Small intestine (tissue), 7 donors: ENCODE measurements around the gene MT1B. TPM values are rescaled to one million over a fixed set of nuclear protein-coding genes. Genes with fewer than 3 reads are reported as not detected.

Experiments
- DNase-seq, 2 donors: peaks; one replicate each; pipeline versions ENCODE4 v3.0.0 to v3.0.0-alpha.2; 2013
- FAIRE-seq: peaks from 2 replicates; lab custom pipeline; 2012; peaks lifted over from hg19 to GRCh38; lab: Jason Lieb, UNC
- H3K27ac ChIP-seq, 3 donors: one replicate each; pipeline ENCODE4 v1.5.1; 2013; ENCODE audit warnings: low read length in 2 of 3, mild to moderate bottlenecking in 2 of 3, control low read depth in 1 of 3, inconsistent platforms in 1 of 3, low read depth in 1 of 3, moderate library complexity in 1 of 3
- H3K27me3 ChIP-seq, 3 donors: one replicate each; pipeline ENCODE4 v1.6.1; 2013; ENCODE audit warnings: low read length in 3 of 3, inconsistent platforms in 1 of 3; ENCODE audit not compliant: control insufficient read depth in 3 of 3, insufficient read depth in 3 of 3
- H3K36me3 ChIP-seq, 3 donors: one replicate each; pipeline ENCODE4 v1.6.1; 2013; ENCODE audit warnings: low read length in 3 of 3, inconsistent platforms in 1 of 3, low read depth in 1 of 3, mild to moderate bottlenecking in 1 of 3, moderate library complexity in 1 of 3; ENCODE audit not compliant: control insufficient read depth in 3 of 3, insufficient read depth in 2 of 3
- H3K4me1 ChIP-seq, 3 donors: one replicate each; pipeline ENCODE4 v1.6.1; 2013; ENCODE audit warnings: low read length in 2 of 3, inconsistent platforms in 1 of 3, low read depth in 1 of 3, mild to moderate bottlenecking in 1 of 3, moderate library complexity in 1 of 3; ENCODE audit not compliant: control insufficient read depth in 3 of 3, insufficient read depth in 2 of 3
- H3K4me3 ChIP-seq, 3 donors: one replicate each; pipeline ENCODE4 v1.5.1; 2013; ENCODE audit warnings: low read length in 3 of 3, control low read depth in 1 of 3, inconsistent platforms in 1 of 3, low read depth in 1 of 3, mild to moderate bottlenecking in 1 of 3, moderate library complexity in 1 of 3
- H3K9me3 ChIP-seq, 2 donors: one replicate each; pipeline ENCODE4 v1.6.1; 2013; ENCODE audit warnings: low read depth in 1 of 2, low read length in 1 of 2; ENCODE audit not compliant: control insufficient read depth in 2 of 2, insufficient read depth in 1 of 2
- WGBS, 3 donors: extraction: QIAGEN DNeasy Blood & Tissue Kit; methylation state at CpG; one replicate each; pipeline ENCODE4 v1.1.7; 2013; 5-methylcytosine and 5-hydroxymethylcytosine counted together
- polyA plus RNA-seq, 4 donors: library from polyadenylated mRNA; stranded (reverse) in 3 of 4; unstranded in 1 of 4; fragments of 200-250 nt in 3 of 4; fragments of 120-200 nt in 1 of 4; gene quantifications; one replicate each; pipeline versions ENCODE4 v1.2.1 to v1.2.3, GENCODE V29; 2013
- donor health status: healthy with polysubstance abuse.
- donor health status: control.
- donor health status: control.
- donor health status: Bipolar disorder and iron deficiency.
- donor health status: healthy.

Gene MT1B
- polyA plus RNA-seq, 4 donors: not detected

GRCh38 chr16:56700195-56700594, 48.5 kb downstream of the MT1B start:
- FAIRE-seq (no peak), DNase-seq (no peak)
- no peaks in the 10 kb centered on the region for H3K36me3 ChIP-seq
- WGBS, 3 donors: 12 to 98% (median 50%) methylated on average over 1 of the region's 1 CpG
- peaks cover 0 to 20% of the 10 kb centered on the region in 2 donors for H3K9me3 ChIP-seq
- H3K27me3 ChIP-seq: no peaks in the 10 kb centered on the region
- no peaks in the 10 kb centered on the region for H3K4me1 ChIP-seq
- H3K4me3 ChIP-seq: no peak overlapping the region
- H3K27ac ChIP-seq: no peak overlapping the region

GRCh38 chr16:56700631-56701030, 48.9 kb downstream of the MT1B start:
- Histone ChIP-seq H3K36me3 (no peaks in the 10 kb centered on the region), H3K4me1 (no peaks in the 10 kb centered on the region), H3K27me3 (no peaks in the 10 kb centered on the region), H3K4me3 (no peak overlapping the region), H3K27ac (no peak overlapping the region), H3K9me3 (peaks cover 0 to 20% of the 10 kb centered on the region in 2 donors)
- no peak for FAIRE-seq
- WGBS, 3 donors: 92 to 100% (median 94%) methylated on average over 1 of the region's 1 CpG
- no peak for DNase-seq

GRCh38 chr16:56701534-56701933, 49.8 kb downstream of the MT1B start:
- FAIRE-seq (no peak), DNase-seq (no peak)
- Histone ChIP-seq H3K9me3 (peaks cover 0 to 14% of the 10 kb centered on the region in 2 donors), H3K4me3 (no peak overlapping the region), H3K36me3 (no peaks in the 10 kb centered on the region), H3K4me1 (no peaks in the 10 kb centered on the region), H3K27me3 (no peaks in the 10 kb centered on the region), H3K27ac (no peak overlapping the region)
- 84 to 91% (median 86%) methylated on average over 7 of the region's 7 CpGs for WGBS, 3 donors

Other genes with a start within 250 kb of the MT1B start
- 10 to 100 TPM; 55.9 to 75.1 (median 64.8) TPM for gene AMFR, start 226.3 kb upstream of the MT1B start, polyA plus RNA-seq
- gene NUDT21, start 200.6 kb upstream of the MT1B start, polyA plus RNA-seq: 10 to 100 TPM; 27.5 to 92.4 (median 51.0) TPM
- gene OGFOD1, start 200.3 kb upstream of the MT1B start, polyA plus RNA-seq: 10 to 100 TPM in 2 of 4 donors, 1 to 10 TPM in 2; 5.9 to 30.2 (median 12.0) TPM
- 10 to 100 TPM; 14.3 to 32.1 (median 20.0) TPM for gene BBS2, start 131.9 kb upstream of the MT1B start, polyA plus RNA-seq
- gene MT4, start 86.8 kb upstream of the MT1B start, polyA plus RNA-seq: not detected
- gene MT3, start 62.4 kb upstream of the MT1B start, polyA plus RNA-seq: 1 to 10 TPM in 1 of 4 donors, under 1 TPM in 1, not detected in 2; 0.72 to 5.4 TPM
- 100 to 1,000 TPM; 133 to 464 (median 194) TPM for gene MT2A, start 43.3 kb upstream of the MT1B start, polyA plus RNA-seq
- gene MT1E, start 26.1 kb upstream of the MT1B start, polyA plus RNA-seq: 100 to 1,000 TPM in 2 of 4 donors, 10 to 100 TPM in 2; 75.0 to 194 (median 119) TPM
- gene MT1M, start 19.2 kb upstream of the MT1B start, polyA plus RNA-seq: 100 to 1,000 TPM in 1 of 4 donors, 10 to 100 TPM in 1, 1 to 10 TPM in 2; 3.5 to 106 (median 8.6) TPM
- 100 to 1,000 TPM in 1 of 4 donors, 10 to 100 TPM in 2, 1 to 10 TPM in 1; 1.3 to 240 (median 21.3) TPM for gene MT1A, start 13.2 kb upstream of the MT1B start, polyA plus RNA-seq
- 100 to 1,000 TPM in 1 of 4 donors, 10 to 100 TPM in 3; 13.4 to 189 (median 29.1) TPM for gene MT1F, start 6.1 kb downstream of the MT1B start, polyA plus RNA-seq
- gene MT1G, start 16.2 kb downstream of the MT1B start, polyA plus RNA-seq: 1,000 to 10,000 TPM in 1 of 4 donors, 100 to 1,000 TPM in 3; 193 to 1,801 (median 342) TPM
- gene MT1H, start 17.9 kb downstream of the MT1B start, polyA plus RNA-seq: 100 to 1,000 TPM in 1 of 4 donors, 10 to 100 TPM in 2, 1 to 10 TPM in 1; 3.6 to 930 (median 62.8) TPM
- gene MT1X, start 30.6 kb downstream of the MT1B start, polyA plus RNA-seq: 100 to 1,000 TPM in 3 of 4 donors, 10 to 100 TPM in 1; 93.7 to 776 (median 195) TPM
- 10 to 100 TPM; 14.1 to 32.1 (median 22.3) TPM for gene NUP93, start 78.2 kb downstream of the MT1B start, polyA plus RNA-seq
- under 1 TPM in 2 of 4 donors, not detected in 2; 0.04 TPM for gene SLC12A3, start 213.3 kb downstream of the MT1B start, polyA plus RNA-seq